Measurements from ENCODE around the gene CAPRIN1. TPM values are rescaled to one million over a fixed set of nuclear protein-coding genes. Genes with fewer than 3 reads are reported as not detected.

Gene CAPRIN1
- total and polyA plus RNA-seq, 10 of the 15 experiments (the other 5 are each of a cell fraction or from before 2014, with no cell fraction given): 50.4 to 228 (median 191) TPM

DNA sequence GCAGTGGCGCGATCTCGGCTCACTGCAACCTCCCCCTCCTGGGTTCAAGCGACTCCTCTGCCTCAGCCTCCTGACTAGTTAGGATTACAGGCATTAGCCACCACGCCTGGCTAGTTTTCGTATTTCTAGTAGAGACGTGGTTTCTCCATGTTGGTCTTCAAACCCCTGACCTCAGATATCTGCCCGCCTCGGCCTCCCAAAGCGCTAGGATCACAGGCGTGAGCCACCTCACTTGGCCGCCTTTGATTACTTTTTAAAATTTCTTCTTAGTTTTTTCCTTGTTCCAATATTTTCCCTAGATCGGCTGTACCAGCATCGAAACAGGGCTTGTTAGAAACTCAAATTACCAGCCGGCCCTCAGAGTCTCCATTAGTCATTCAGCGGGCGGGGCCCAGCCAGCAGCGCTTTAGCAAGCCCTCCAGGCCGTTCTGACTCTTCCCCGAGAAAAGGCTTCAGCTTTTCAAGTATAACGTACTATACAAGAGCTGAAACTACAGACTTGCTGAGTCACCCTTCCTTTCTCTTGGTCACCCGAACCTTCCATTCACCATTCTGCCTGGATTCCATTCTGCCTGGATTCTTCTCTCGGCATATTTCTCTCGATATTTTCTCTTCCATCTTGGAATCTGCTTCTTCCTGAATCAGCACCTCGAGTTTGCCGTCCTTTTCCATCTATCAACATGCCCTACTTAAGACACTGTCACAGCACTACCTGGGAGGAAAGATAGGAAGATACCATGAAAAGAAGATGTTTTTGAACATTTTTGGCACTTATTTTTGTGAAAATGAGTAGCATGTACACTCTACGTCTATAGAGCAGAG lies 6.7 kb upstream of the CAPRIN1 start:
- FAIRE-seq (no peak), ATAC-seq (peak; percentile 57), DNase-seq (ENCODE audit: low read depth, low spot score) (no peak)
- H3K4me2 ChIP-seq (ENCODE audit: control insufficient read depth, insufficient read depth): 0 out of 2 replicates have a peak overlapping the region, but pooled peaks have one; percentile 20
- intact Hi-C loops (cut with micrococcal nuclease; ENCODE audit: unreplicated experiment) (no loop called here), in situ Hi-C loops (cut with MboI) (no loop called here)
- no peaks in the 10 kb centered on the region for H3K79me2 ChIP-seq (ENCODE audit: control insufficient read depth, insufficient read depth, low read length)
- H2AFZ ChIP-seq (ENCODE audit: control insufficient read depth, low read depth, low read length): peak overlapping the region; percentile 45
- H3K9ac ChIP-seq (ENCODE audit: control insufficient read depth, insufficient read depth, low read length): no peak overlapping the region
- WGBS (ENCODE audit: insufficient coverage, insufficient replicate concordance, low lambda C conversion rate, missing lambda C conversion rate): 60% methylated on average over 27 of the region's 27 CpGs
- ChIA-PET POLR2A (no interaction called here), SMC1A (ENCODE audit: uncharacterized antibody, unreplicated experiment) (no interaction called here), CTCF (no interaction called here), RAD21 (ENCODE audit: unreplicated experiment) (no interaction called here)
- H4K20me1 ChIP-seq (ENCODE audit: control insufficient read depth, insufficient read depth): no peaks in the 10 kb centered on the region
- no peak overlapping the region for H3K4me3 ChIP-seq
- no peak for TF ChIP-seq YY1 (IDR thresholded peaks at IDR 0.05; ENCODE audit: low read depth, low read length)
- no peak for TF ChIP-seq PML (IDR thresholded peaks at IDR 0.05; ENCODE audit: low read length)
- no peak for TF ChIP-seq SIN3A (IDR thresholded peaks at IDR 0.05; ENCODE audit: low read depth, low read length)
- no peak for TF ChIP-seq NFYA (IDR thresholded peaks at IDR 0.05; ENCODE audit: borderline replicate concordance, low read depth, low read length)
- TF ChIP-seq RAD21 (IDR thresholded peaks at IDR 0.05; ENCODE audit: insufficient read depth, low read depth, low read length): no peak
- TF ChIP-seq SMAD1 (IDR thresholded peaks at IDR 0.05; ENCODE audit: low read depth, partially characterized antibody): no peak
- TF ChIP-seq RAD51 (IDR thresholded peaks at IDR 0.05): no peak
- no peak for TF ChIP-seq ZBTB40 (IDR thresholded peaks at IDR 0.05; ENCODE audit: borderline replicate concordance)
- TF ChIP-seq BMI1 (IDR thresholded peaks at IDR 0.05; ENCODE audit: borderline replicate concordance): no peak
- no peak for TF ChIP-seq CREB1 (IDR thresholded peaks at IDR 0.05; ENCODE audit: low read depth)
- no peak for TF ChIP-seq MYC (IDR thresholded peaks at IDR 0.05; ENCODE audit: insufficient read depth, insufficient read length, insufficient replicate concordance, low read length, severe bottlenecking)
- TF ChIP-seq IRF4 (IDR thresholded peaks at IDR 0.05; ENCODE audit: low read depth, low read length): no peak
- TF ChIP-seq PRDM15 (CRISPR knock-in tag; IDR thresholded peaks at IDR 0.05): no peak
- no peak for TF ChIP-seq ATF3 (IDR thresholded peaks at IDR 0.05; ENCODE audit: borderline replicate concordance, extremely low read depth, low read depth, low read length)
- no peak for TF ChIP-seq EED (IDR thresholded peaks at IDR 0.05; ENCODE audit: low read depth)
- no peak for TF ChIP-seq POLR2A (IDR thresholded peaks at IDR 0.05; ENCODE audit: low read depth, low read length)
- TF ChIP-seq FOS (IDR thresholded peaks at IDR 0.05; ENCODE audit: borderline replicate concordance, extremely low read depth, insufficient read length): no peak
- no peaks in the 10 kb centered on the region for H3K9me3 ChIP-seq (replicated peaks; ENCODE audit: control insufficient read depth, insufficient read depth, low read length)
- no peaks in the 10 kb centered on the region for H3K36me3 ChIP-seq (ENCODE audit: control insufficient read depth in 2 of 2, insufficient read depth in 2 of 2, low read length in 1 of 2)
- no TSS peak for BruUV-seq (replicated peaks)
- no peak overlapping the region for H3K27ac ChIP-seq (ENCODE audit: control insufficient read depth, insufficient read depth)
- H3K4me1 ChIP-seq (ENCODE audit: control insufficient read depth, insufficient read depth, low read length): no peaks in the 10 kb centered on the region
- no peaks in the 10 kb centered on the region for H3K27me3 ChIP-seq (replicated peaks in 1 of 2; ENCODE audit: control insufficient read depth in 2 of 2, insufficient read depth in 2 of 2, low read length in 1 of 2)

Measured in GM12878 (cell line).